NCI-H774 (cell line): Measurements from ENCODE around the gene ELAVL1.

ENCODE experiments used
- DNase-seq: peaks from one replicate; lab custom pipeline; 2025; lab: John Stamatoyannopoulos, UW

The ELAVL1 gene

GRCh38 chr19:8021374-8021773 is 15.9 kb upstream of the ELAVL1 start:
- DNase-seq, result no peak

GRCh38 chr19:8020681-8021080 is 15.2 kb upstream of the ELAVL1 start:
- DNase-seq, result no peak

DNA sequence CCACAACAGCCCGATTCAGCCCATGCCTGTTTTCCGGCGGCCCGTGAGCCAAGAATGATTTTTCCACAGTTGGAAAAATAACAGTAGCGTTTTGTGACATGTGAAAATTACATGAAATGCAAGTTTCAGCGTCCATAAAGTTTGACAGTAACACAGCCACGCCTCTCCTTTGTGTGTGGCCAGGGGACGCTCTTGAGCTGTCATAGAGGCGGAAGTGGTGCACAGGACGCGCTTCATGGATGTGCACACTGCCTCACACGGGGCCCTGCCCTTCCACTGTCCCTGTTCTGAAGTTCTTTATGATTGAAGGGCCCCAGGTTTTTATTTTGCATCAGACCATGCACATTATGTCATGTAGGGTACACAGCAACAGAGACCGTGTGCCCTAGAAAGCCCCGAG is 12.4 kb upstream of the ELAVL1 start:
- no peak for DNase-seq

DNA sequence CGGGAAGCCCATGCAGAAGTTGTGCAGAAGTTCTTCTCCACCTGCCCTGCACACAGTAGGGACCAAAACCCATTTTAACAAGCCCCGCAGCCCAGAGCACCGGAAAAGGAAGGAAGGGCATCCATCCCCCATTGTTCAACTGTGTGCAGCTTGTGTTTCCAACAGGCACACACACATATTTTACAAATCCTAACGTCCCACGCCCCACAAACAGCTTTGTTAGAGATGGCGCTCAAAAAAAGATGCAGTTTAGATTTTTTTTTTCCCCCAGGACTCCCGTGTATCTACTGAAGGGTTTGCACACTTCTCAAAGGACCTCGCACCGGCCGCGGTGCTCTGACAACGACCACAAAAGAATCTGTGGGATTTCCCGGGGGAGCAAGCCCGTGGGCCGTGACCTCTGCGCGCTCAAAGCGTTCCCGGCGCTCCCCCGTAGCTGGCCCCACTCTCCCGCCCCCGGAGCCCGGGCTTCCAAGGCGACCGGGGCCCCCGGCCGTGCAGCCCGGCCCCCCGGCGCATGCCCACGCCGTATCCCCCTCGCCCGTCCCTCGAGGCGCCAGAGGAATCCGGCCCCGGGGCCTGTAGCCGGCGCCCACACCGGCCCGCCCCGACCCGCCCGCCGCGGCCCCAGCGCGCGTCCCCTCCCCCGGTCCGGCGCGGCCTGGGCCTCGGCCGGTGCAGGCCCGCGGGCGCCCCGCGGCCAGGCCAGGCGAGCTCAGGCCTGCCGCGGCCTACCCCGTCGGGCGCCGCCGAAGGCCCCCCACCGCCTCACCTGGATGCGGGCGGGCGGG is 523 bp downstream of the ELAVL1 start:
- DNase-seq, result no peak

DNA sequence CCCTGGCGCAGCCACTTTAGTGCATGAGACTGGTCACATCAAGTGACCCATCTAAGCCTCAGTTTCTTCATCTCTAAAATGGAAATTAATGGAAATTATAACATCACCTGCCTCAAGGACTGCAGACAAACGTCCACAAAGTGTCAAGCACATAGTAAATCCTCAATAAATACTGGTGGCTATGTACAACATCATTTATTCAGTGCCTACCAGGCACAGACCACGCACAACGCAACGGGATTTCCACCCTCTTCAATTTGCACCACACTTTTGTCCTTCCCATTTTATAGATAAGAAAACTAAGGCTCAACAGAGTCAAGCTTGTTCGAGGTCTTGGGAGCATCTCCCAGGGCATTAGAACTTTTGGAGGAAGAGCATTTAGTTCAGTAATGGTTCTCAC is 1.4 kb downstream of the ELAVL1 start:
- no peak for DNase-seq

GRCh38 chr19:8001995-8002849 is 3.2 kb downstream of the ELAVL1 start:
- peak; percentile 43 for DNase-seq

GRCh38 chr19:8001651-8001994 is 3.8 kb downstream of the ELAVL1 start:
- no peak for DNase-seq

DNA sequence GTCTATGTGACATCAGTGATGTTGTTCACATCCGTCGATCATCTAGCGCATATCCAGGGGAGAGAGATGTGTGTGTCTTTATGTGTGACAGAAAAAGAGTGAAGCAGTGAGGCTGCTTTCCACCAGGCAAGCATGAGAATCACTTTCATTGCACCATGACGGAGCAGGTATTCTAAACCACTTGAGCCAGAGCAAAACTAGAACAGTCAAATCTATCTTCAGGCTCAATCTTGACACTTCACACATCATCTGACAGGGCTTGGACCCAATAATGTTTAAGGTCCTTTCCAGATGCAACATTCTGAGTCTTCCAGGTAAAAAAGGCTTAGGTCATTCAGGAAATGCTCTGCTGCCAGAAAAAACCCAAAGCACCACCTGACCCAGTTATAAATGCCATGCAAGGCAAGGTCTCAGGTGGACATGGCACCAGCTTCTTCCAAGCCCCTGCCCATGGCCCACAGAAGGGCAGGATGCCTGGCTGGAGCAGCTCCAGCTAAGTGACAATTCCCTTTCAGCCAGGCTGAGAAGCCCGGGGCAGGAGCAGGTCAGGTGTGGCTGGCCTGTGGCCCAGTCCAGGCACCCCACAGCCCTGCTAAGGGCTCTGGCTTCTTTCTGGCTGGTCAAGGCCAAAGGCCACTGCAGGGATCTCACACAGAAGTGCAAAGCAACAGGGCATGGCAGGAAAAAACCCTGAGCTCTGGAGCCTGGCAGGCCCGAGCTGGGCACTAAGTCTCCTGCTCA is 5.0 kb downstream of the ELAVL1 start:
- no peak for DNase-seq

DNA sequence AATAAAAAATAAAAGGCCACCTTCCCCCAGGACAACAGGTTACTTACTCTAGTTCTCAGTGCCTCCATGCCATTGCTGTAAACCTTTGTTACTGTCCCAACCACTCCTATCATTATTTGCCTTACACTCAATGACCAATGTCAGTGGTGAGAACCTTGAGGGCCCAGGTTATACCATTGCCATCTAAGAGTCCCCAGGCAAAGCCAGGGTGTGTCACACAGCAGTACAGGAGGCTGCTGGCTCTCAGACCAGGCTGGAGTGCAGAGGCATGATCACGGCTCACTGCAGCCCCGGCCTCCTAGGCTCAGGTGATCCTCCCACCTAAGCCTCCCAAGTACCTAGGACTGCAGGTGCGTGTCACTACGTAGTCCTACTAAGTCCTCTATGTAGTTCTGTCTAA is 6.1 kb downstream of the ELAVL1 start:
- no peak for DNase-seq

DNA sequence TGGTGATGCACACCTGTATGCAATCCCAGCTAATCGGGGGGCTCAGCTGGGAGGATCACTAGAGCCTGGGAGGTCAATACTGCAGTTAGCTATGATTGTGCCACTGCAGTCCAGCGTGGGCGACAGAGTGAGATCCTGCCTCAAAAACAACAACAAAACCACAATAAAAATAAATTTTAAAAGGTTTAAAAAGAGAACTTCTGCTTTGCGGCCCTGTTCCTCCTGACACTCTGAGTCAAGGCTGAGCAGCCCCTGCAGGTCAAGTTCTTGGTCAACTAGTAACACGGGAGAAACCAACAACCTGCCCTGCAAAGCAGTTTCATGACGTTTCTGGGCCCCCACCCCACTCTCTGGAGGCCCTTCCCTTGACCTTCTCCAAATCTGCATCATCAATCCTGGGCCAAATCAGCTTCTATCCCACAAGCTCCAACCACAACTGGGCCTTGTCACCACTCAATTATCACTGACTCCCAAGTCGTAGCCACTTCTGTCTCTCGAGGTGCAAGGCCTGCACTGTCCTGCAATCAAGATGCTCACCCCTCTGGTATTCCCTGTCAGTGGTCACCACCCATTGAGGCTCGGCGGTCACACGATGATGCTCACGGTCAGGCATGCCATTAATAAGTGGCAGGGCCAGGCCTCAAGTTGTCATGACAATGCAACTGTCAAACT is 7.5 kb downstream of the ELAVL1 start:
- no peak for DNase-seq

DNA sequence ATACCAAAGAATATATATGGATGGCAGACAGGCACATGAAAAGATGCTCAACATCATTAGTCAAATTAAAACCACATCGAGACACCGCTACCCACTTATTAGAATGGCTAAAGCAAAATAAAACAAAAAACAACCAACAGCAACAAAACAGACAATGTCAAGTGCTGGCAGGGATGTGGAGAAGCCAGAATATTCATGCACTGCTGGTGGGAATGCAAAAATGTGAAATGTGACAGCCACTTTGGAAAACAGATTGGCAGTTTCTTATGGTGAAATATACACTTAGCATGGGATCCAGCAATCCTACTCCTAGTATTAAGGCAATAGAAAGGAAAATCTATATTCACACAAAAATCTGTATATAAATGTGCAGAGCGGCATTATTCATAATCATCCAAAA is 8.6 kb downstream of the ELAVL1 start:
- no peak for DNase-seq

- DNase-seq, result no peak
These were observed 9.7 kb downstream of the ELAVL1 start for GRCh38 chr19:7995810-7996158.

DNA sequence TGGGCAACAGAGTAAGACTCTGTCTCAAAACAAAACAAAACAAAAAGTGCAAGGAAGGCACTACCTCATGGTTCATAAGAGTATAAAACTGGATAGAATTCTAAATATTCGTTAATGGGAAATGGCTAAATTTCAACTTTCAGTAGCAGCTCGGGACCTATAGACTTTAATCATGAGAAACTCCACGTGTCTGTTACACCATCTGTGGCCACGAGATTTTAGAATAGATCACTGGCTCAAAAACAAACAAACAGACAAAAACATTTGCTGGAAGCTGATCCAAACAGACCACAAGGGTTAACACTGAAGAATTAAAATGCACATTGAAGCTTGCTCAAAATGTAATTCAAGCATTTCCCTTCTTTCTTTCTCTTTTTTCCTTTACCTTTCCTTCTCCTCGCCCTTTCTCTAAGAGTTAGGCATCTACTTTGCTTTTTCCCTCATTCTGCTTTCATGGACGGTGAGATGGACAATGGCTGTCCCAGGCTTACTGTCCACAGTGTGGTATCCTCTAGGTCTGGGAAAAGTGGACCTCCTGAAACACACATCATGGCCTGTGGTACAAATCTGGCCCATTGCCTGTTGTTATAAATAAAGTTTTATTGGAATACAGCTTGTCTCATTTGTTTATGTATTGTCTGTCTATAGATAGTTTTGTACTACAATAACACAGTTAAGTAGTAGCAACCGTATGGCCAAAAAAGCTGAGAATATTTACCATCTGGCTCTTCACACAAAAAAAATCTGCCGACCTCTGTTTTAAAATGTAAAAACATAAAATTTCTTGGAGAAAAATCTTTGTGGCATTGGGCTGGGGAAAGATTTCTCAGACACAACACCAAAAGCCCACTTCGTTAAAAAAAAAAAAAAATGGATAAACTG is 10.3 kb downstream of the ELAVL1 start:
- no peak for DNase-seq

GRCh38 chr19:7994114-7994513 is 11.3 kb downstream of the ELAVL1 start:
- DNase-seq, result no peak

- DNase-seq, result no peak
These were observed 11.9 kb downstream of the ELAVL1 start for GRCh38 chr19:7993560-7993959.

- peak; percentile 19 for DNase-seq
These were observed 12.9 kb downstream of the ELAVL1 start for GRCh38 chr19:7992575-7992974.

DNA sequence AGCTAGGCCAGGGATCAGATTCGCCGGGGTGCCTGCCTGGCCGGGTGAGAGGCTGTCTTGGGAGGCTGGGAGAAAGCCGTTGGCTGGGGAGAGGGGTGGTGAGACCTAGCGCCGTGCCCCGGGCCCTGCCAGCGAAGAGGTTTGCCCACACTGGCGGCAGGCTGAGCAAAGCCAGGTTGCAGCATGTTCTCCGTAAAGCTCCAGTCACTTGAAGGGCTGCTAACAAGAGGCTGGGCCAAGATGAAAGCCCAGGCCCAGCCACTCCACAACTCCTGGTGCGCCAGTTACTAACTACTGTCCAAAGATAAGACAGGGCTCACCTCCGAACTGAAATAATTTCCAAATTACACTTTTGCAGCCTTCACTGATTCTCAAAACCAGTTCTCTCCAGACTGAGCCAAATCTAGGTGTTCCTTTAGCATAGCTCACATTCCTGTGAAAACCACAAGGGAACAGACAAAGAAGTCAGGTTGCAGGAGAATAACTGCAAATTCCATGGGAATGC is 16.3 kb downstream of the ELAVL1 start:
- DNase-seq, result no peak

DNA sequence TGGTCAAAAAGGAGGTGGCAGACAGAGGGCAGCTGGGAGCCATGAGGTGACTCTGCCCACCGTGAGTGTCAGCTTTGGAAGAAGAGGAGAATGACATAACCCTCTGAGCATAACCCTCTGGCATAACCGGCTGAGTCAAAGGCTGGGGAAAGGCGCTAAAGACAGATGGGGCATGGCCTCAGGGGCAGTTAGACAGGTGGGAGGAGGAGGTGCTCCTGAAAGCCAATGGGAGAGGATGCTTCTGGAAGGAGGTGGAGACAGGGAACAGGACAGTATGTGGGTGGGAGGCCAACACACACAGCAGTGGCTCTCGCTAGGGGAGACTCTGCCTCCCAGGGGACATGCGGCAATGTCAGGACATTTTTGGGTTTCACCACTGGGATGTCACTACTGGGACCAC is 17.1 kb downstream of the ELAVL1 start:
- DNase-seq, result no peak

GRCh38 chr19:7987114-7987768 is 18.2 kb downstream of the ELAVL1 start:
- no peak for DNase-seq

DNA sequence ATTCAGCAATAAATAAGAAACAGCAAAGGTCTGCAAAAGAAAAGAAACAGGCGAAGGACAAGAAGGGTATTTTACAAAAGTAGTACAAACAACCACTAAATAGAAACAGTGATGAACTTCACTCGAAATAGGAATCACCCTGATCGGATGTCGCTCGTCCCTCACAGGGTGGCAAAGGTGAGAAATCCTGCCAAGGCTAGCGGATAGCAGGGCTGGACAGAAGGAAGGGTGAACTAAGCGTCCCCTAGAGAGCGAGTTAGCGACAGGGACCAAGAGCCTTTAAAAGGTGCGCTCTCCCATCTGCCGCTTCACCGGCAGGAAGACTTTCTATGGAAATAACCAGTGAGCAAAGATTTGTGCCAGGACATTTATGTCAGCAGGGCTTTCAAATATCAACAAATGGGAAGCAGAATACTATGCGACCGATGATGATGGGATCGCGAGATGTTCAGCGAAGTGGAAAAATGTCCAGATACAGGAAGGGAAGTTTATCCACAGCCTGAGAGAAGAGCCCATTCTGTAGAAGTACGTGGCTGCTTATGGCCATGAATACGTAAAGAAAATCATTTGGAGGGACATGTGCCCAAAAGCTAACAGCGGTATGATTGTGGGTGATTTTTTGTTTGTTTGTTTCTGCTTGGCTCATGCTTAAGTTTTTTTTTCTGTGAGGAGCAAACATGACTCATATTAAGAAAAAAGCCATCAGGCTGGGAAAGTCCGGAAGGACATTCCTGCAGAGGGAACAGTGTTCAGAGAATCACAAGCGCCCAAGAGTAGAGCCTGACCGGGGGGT is 18.9 kb downstream of the ELAVL1 start:
- DNase-seq, result no peak
